ENCODE results near the gene OGDH.

The OGDH gene

DNA sequence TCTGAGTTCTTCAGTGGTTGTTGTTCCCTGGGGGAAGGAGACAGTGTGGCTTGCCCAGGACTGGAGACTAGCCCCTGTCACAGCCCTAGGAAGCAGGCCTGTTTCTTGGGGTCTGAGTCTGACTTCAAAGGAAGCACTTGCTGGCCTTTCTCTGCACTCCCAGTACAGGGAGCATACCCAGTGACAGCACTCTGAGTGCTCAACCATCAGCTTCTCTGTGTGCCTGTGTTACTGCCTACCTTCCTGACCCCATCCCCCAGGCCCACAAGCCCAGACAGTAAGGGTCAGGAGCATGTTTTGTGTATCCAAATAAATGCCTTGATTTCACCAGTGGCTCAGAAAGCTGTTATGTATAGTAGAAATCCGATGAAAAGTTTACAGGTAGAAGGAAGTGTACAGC is 48.9 kb downstream of the OGDH start:
- TF ChIP-seq CTCF (IDR thresholded peaks at IDR 0.05; ENCODE audit: low read depth, low read length) = no peak
- no peak overlapping the region for H3K4me3 ChIP-seq (replicated peaks in 1 of 2; ENCODE audit: low read depth in 2 of 2, low read length in 2 of 2)
- no peak for DNase-seq (ENCODE audit: low read depth in 2 of 2)

- no peak for DNase-seq (ENCODE audit: low read depth in 2 of 2)
- no peak for TF ChIP-seq CTCF (IDR thresholded peaks at IDR 0.05; ENCODE audit: low read depth, low read length)
- no peak overlapping the region for H3K4me3 ChIP-seq (replicated peaks in 1 of 2; ENCODE audit: low read depth in 2 of 2, low read length in 2 of 2)
Observed at GRCh38 chr7:44658979-44659378, 52.6 kb downstream of the OGDH start.

- DNase-seq (ENCODE audit: low read depth in 2 of 2) = no peak
- TF ChIP-seq CTCF (IDR thresholded peaks at IDR 0.05; ENCODE audit: low read depth, low read length) = no peak
Observed at GRCh38 chr7:44661233-44661632, 54.8 kb downstream of the OGDH start.

DNA sequence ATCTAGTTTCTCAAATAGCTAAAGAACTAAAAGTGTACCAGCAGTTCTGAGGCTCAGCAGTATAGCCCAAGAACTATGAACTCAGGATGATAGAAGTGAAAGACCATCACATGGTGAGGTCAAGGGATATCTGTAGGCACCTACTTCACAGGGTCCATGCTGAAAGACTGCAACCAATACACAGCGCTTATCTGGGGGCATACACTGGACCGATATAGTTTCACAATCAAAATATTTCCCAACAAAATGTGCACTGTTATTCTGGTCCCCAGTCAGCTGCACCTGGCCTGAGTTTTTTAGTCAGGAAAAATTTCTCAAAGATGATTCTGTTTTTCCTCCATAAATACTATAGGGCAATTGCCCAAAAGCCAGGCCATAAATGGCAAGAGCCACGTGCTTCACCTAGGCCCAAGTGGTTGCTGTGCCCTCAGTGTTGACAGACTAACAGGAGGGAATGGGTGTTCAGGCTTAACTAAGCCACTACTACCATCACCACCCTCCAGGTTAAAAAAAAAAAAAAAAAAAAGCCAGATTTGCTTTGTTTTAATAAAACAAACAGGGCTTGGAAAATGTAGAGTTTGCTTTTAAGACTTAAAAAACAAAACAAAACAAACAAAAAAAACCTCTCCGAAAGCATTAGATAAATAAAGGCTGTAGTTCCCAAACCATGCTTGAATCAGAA is 58.5 kb downstream of the OGDH start:
- H3K4me3 ChIP-seq (replicated peaks in 1 of 2; ENCODE audit: low read depth in 2 of 2, low read length in 2 of 2) = no peak overlapping the region
- no peak for TF ChIP-seq CTCF (IDR thresholded peaks at IDR 0.05; ENCODE audit: low read depth, low read length)
- peak in 1 of 2 donors; percentile 10 for DNase-seq (ENCODE audit: low read depth in 2 of 2)

More at GRCh38 chr7:44661233-44661632, 54.8 kb downstream of the OGDH start:
- no peak overlapping the region for H3K4me3 ChIP-seq (replicated peaks in 1 of 2; ENCODE audit: low read depth in 2 of 2, low read length in 2 of 2)

- DNase-seq (ENCODE audit: low read depth in 2 of 2) = peak; percentile 83 to 88
- TF ChIP-seq CTCF (IDR thresholded peaks at IDR 0.05; ENCODE audit: low read depth, low read length) = no peak
Observed at GRCh38 chr7:44665531-44666213, 59.2 kb downstream of the OGDH start.

GRCh38 chr7:44666566-44666965 is 60.1 kb downstream of the OGDH start:
- TF ChIP-seq CTCF (IDR thresholded peaks at IDR 0.05; ENCODE audit: low read depth, low read length) = no peak
- DNase-seq (ENCODE audit: low read depth in 2 of 2) = no peak
- no peak overlapping the region for H3K4me3 ChIP-seq (replicated peaks in 1 of 2; ENCODE audit: low read depth in 2 of 2, low read length in 2 of 2)

More at GRCh38 chr7:44665531-44666213, 59.2 kb downstream of the OGDH start:
- H3K4me3 ChIP-seq (replicated peaks in 1 of 2; ENCODE audit: low read depth in 2 of 2, low read length in 2 of 2) = no peak overlapping the region
